Measurements from ENCODE around the gene DAPK2.
A peak's percentile ranks its signal among the peaks of the same experiment; 100 is the strongest.

Gene DAPK2

GRCh38 chr15:63930034-63930433 is 116.3 kb downstream of the DAPK2 start:
- TF ChIP-seq JUND (IDR thresholded peaks at IDR 0.05; ENCODE audit: low read depth) = no peak
- in situ Hi-C loops (cut with HindIII; ENCODE audit: low pct_unique_long_range_greater_than_20kb, low sequenced_read_pairs) = no loop called here
- no peak for DNase-seq (ENCODE audit: low read depth in 1 of 2, low spot score in 1 of 2)

GRCh38 chr15:63928185-63928842 is 118.0 kb downstream of the DAPK2 start:
- TF ChIP-seq JUND (IDR thresholded peaks at IDR 0.05; ENCODE audit: low read depth) = no peak
- in situ Hi-C loops (cut with HindIII; ENCODE audit: low pct_unique_long_range_greater_than_20kb, low sequenced_read_pairs) = no loop called here
- no peak for DNase-seq (ENCODE audit: low read depth in 1 of 2, low spot score in 1 of 2)

GRCh38 chr15:63923993-63924950 is 122.0 kb downstream of the DAPK2 start:
- in situ Hi-C loops (cut with HindIII; ENCODE audit: low pct_unique_long_range_greater_than_20kb, low sequenced_read_pairs) = no loop called here
- TF ChIP-seq JUND (IDR thresholded peaks at IDR 0.05; ENCODE audit: low read depth) = no peak
- no peak for DNase-seq (ENCODE audit: low read depth in 1 of 2, low spot score in 1 of 2)

GRCh38 chr15:63922916-63923315 is 123.4 kb downstream of the DAPK2 start:
- in situ Hi-C loops (cut with HindIII; ENCODE audit: low pct_unique_long_range_greater_than_20kb, low sequenced_read_pairs) = no loop called here
- TF ChIP-seq JUND (IDR thresholded peaks at IDR 0.05; ENCODE audit: low read depth) = no peak
- DNase-seq (ENCODE audit: low read depth in 1 of 2, low spot score in 1 of 2) = no peak

GRCh38 chr15:63922261-63922904 is 123.9 kb downstream of the DAPK2 start:
- DNase-seq (ENCODE audit: low read depth in 1 of 2, low spot score in 1 of 2) = no peak
- no peak for TF ChIP-seq JUND (IDR thresholded peaks at IDR 0.05; ENCODE audit: low read depth)
- in situ Hi-C loops (cut with HindIII; ENCODE audit: low pct_unique_long_range_greater_than_20kb, low sequenced_read_pairs) = no loop called here

- TF ChIP-seq JUND (IDR thresholded peaks at IDR 0.05; ENCODE audit: low read depth) = no peak
- in situ Hi-C loops (cut with HindIII; ENCODE audit: low pct_unique_long_range_greater_than_20kb, low sequenced_read_pairs) = no loop called here
- no peak for DNase-seq (ENCODE audit: low read depth in 1 of 2, low spot score in 1 of 2)
Measured at GRCh38 chr15:63920504-63921175, 125.6 kb downstream of the DAPK2 start.

GRCh38 chr15:63918901-63919348 is 127.4 kb downstream of the DAPK2 start:
- in situ Hi-C loops (cut with HindIII; ENCODE audit: low pct_unique_long_range_greater_than_20kb, low sequenced_read_pairs) = no loop called here
- no peak for DNase-seq (ENCODE audit: low read depth in 1 of 2, low spot score in 1 of 2)
- no peak for TF ChIP-seq JUND (IDR thresholded peaks at IDR 0.05; ENCODE audit: low read depth)

- DNase-seq (ENCODE audit: low read depth in 1 of 2, low spot score in 1 of 2) = peak in 1 of 2 experiments; percentile 18
- no peak for TF ChIP-seq JUND (IDR thresholded peaks at IDR 0.05; ENCODE audit: low read depth)
- in situ Hi-C loops (cut with HindIII; ENCODE audit: low pct_unique_long_range_greater_than_20kb, low sequenced_read_pairs) = no loop called here
Measured at GRCh38 chr15:63918317-63918672, 128.0 kb downstream of the DAPK2 start.

GRCh38 chr15:63917588-63918316 is 128.5 kb downstream of the DAPK2 start:
- in situ Hi-C loops (cut with HindIII; ENCODE audit: low pct_unique_long_range_greater_than_20kb, low sequenced_read_pairs) = no loop called here
- TF ChIP-seq JUND (IDR thresholded peaks at IDR 0.05; ENCODE audit: low read depth) = no peak
- DNase-seq (ENCODE audit: low read depth in 1 of 2, low spot score in 1 of 2) = no peak

- in situ Hi-C loops (cut with HindIII; ENCODE audit: low pct_unique_long_range_greater_than_20kb, low sequenced_read_pairs) = no loop called here
- TF ChIP-seq JUND (IDR thresholded peaks at IDR 0.05; ENCODE audit: low read depth) = no peak
Measured at GRCh38 chr15:63915873-63916771, 130.2 kb downstream of the DAPK2 start.

More at GRCh38 chr15:63915873-63916771, 130.2 kb downstream of the DAPK2 start:
- DNase-seq (ENCODE audit: low read depth in 1 of 2, low spot score in 1 of 2) = peak in 1 of 2 experiments; percentile 32

Measured in T47D (cell line).